ENCODE results near the gene CHD2.
A peak's percentile ranks its signal among the peaks of the same experiment; 100 is the strongest.

The CHD2 gene

GRCh38 chr15:92885224-92886041 is 14.7 kb upstream of the CHD2 start:
- no peak for DNase-seq

GRCh38 chr15:92886042-92886537 is 14.0 kb upstream of the CHD2 start:
- DNase-seq = no peak

- DNase-seq = no peak
These were observed 13.3 kb upstream of the CHD2 start for GRCh38 chr15:92886815-92887214.

GRCh38 chr15:92887869-92888268 is 12.3 kb upstream of the CHD2 start:
- DNase-seq = no peak

- DNase-seq = no peak
These were observed 10.6 kb upstream of the CHD2 start for GRCh38 chr15:92889390-92890107.

GRCh38 chr15:92891533-92892200 is 8.5 kb upstream of the CHD2 start:
- no peak for DNase-seq

GRCh38 chr15:92892201-92892555 is 7.9 kb upstream of the CHD2 start:
- no peak for DNase-seq

GRCh38 chr15:92893200-92893599 is 6.9 kb upstream of the CHD2 start:
- no peak for DNase-seq

GRCh38 chr15:92896561-92896960 is 3.6 kb upstream of the CHD2 start:
- no peak for DNase-seq

- DNase-seq = no peak
These were observed 2.5 kb upstream of the CHD2 start for GRCh38 chr15:92897620-92898019.

- no peak for DNase-seq
These were observed 1.0 kb upstream of the CHD2 start for GRCh38 chr15:92898988-92899582.

GRCh38 chr15:92899601-92899947 is 550 bp upstream of the CHD2 start:
- DNase-seq = no peak

- DNase-seq = no peak
These were observed 577 bp downstream of the CHD2 start for GRCh38 chr15:92900731-92901071.

- DNase-seq = peak in 1 of 14 donors; percentile 39
These were observed 1.1 kb downstream of the CHD2 start for GRCh38 chr15:92901072-92901761.

- DNase-seq = no peak
These were observed 1.9 kb downstream of the CHD2 start for GRCh38 chr15:92901995-92902394.

GRCh38 chr15:92902737-92903593 is 2.8 kb downstream of the CHD2 start:
- no peak for DNase-seq

- no peak for DNase-seq
These were observed 3.5 kb downstream of the CHD2 start for GRCh38 chr15:92903631-92903965.

GRCh38 chr15:92903966-92904721 is 4.0 kb downstream of the CHD2 start:
- DNase-seq = peak; percentile 84 to 100 (median 98)

- DNase-seq = peak in 1 of 14 donors; percentile 34
These were observed 4.8 kb downstream of the CHD2 start for GRCh38 chr15:92904722-92905571.

- no peak for DNase-seq
These were observed 5.9 kb downstream of the CHD2 start for GRCh38 chr15:92906020-92906419.
